Cardiac muscle cell (in vitro differentiated cells and primary cell): ENCODE results near the gene RPL3. TPM values are rescaled to one million over a fixed set of nuclear protein-coding genes. Genes with fewer than 3 reads are reported as not detected.

Experiments
- DNase-seq, 2 donors: peaks; one replicate each; pipeline versions ENCODE4 v3.0.0 to v3.0.0-alpha.2; 2010 to 2017; ENCODE audit warnings: low read depth in 1 of 2, low spot score in 1 of 2
- H3K27ac ChIP-seq: fragments of 200-600 bp; sonication (generic); 2 replicates; pipeline ENCODE4 v1.5.1; 2016
- H3K27me3 ChIP-seq: fragments of 200-600 bp; sonication (generic); 2 replicates; pipeline ENCODE4 v1.6.0; 2016; ENCODE audit warnings: control low read depth
- H3K36me3 ChIP-seq: fragments of 200-600 bp; sonication (generic); 2 replicates; pipeline ENCODE4 v1.5.1; 2016; ENCODE audit warnings: control low read depth
- H3K4me1 ChIP-seq: fragments of 200-600 bp; sonication (generic); 2 replicates; pipeline ENCODE4 v1.8.1; 2017; ENCODE audit warnings: low read depth, mild to moderate bottlenecking, mixed run types
- H3K4me3 ChIP-seq: fragments of 200-600 bp; sonication (generic); 2 replicates; pipeline ENCODE4 v1.5.1; 2016; ENCODE audit warnings: mild to moderate bottlenecking
- H3K9me3 ChIP-seq: fragments of 200-600 bp; sonication (generic); 2 replicates; pipeline ENCODE4 v1.5.1; 2017; ENCODE audit warnings: low read depth, mild to moderate bottlenecking, control low read depth
- CTCF ChIP-seq: IDR thresholded peaks from 2 replicates; pipeline ENCODE4 v1.5.1; 2012; ENCODE audit warnings: low read depth, mild to moderate bottlenecking, low read length
- polyA plus RNA-seq: library from polyadenylated mRNA; unstranded; fragments of >200 nt; fragmentation: Nextera tagmentation; extraction: Ambion mirVana; gene quantifications from 2 replicates; pipeline ENCODE4 v1.2.1, GENCODE V29; 2016
- total RNA-seq: library from RNA; depleted of rRNA; stranded (reverse); fragments of >200 nt; gene quantifications from 2 replicates; pipeline ENCODE4 v1.2.3, GENCODE V29; 2016

The RPL3 gene
- total and polyA plus RNA-seq, 2 experiments from 2014 or later, result 1,107 to 2,304 TPM

GRCh38 chr22:39296981-39297489 lies 22.4 kb downstream of the RPL3 start:
- Histone ChIP-seq H3K27me3 (no peaks in the 10 kb centered on the region), H3K27ac (peak overlapping the region; percentile 62), H3K4me3 (no peak overlapping the region), H3K4me1 (peaks cover 15% of the 10 kb centered on the region), H3K9me3 (no peaks in the 10 kb centered on the region), H3K36me3 (no peaks in the 10 kb centered on the region)
- no peak for TF ChIP-seq CTCF
- peak in 1 of 2 donors; percentile 58 for DNase-seq

- no peak for TF ChIP-seq CTCF
- H3K27me3 ChIP-seq, result no peaks in the 10 kb centered on the region
- no peaks in the 10 kb centered on the region for H3K9me3 ChIP-seq
- H3K27ac ChIP-seq, result no peak overlapping the region
- no peaks in the 10 kb centered on the region for H3K36me3 ChIP-seq
- DNase-seq, result no peak
- peaks cover 16% of the 10 kb centered on the region for H3K4me1 ChIP-seq
- H3K4me3 ChIP-seq, result no peak overlapping the region
These were observed 22.9 kb downstream of the RPL3 start for GRCh38 chr22:39296535-39296934.

- H3K4me1 ChIP-seq, result peaks cover 20% of the 10 kb centered on the region
- no peak for DNase-seq
- no peak overlapping the region for H3K4me3 ChIP-seq
- H3K27me3 ChIP-seq, result no peaks in the 10 kb centered on the region
- no peaks in the 10 kb centered on the region for H3K9me3 ChIP-seq
- H3K36me3 ChIP-seq, result no peaks in the 10 kb centered on the region
- H3K27ac ChIP-seq, result no peak overlapping the region
- TF ChIP-seq CTCF, result no peak
These were observed 24.6 kb downstream of the RPL3 start for GRCh38 chr22:39294571-39295468.

GRCh38 chr22:39293766-39294368 lies 25.6 kb downstream of the RPL3 start:
- H3K36me3 ChIP-seq, result no peaks in the 10 kb centered on the region
- no peaks in the 10 kb centered on the region for H3K9me3 ChIP-seq
- H3K4me3 ChIP-seq, result no peak overlapping the region
- H3K27ac ChIP-seq, result no peak overlapping the region
- DNase-seq, result no peak
- no peak for TF ChIP-seq CTCF
- peaks cover 20% of the 10 kb centered on the region for H3K4me1 ChIP-seq
- H3K27me3 ChIP-seq, result no peaks in the 10 kb centered on the region

GRCh38 chr22:39292561-39293074 lies 26.8 kb downstream of the RPL3 start:
- H3K27ac ChIP-seq, result peak overlapping the region; percentile 5
- peak; percentile 56 to 99 for DNase-seq
- no peak for TF ChIP-seq CTCF
- no peaks in the 10 kb centered on the region for H3K36me3 ChIP-seq
- H3K4me1 ChIP-seq, result peaks cover 15% of the 10 kb centered on the region
- no peaks in the 10 kb centered on the region for H3K9me3 ChIP-seq
- H3K27me3 ChIP-seq, result no peaks in the 10 kb centered on the region
- no peak overlapping the region for H3K4me3 ChIP-seq
